Trophoblast cell (in vitro differentiated cells and primary cell): ENCODE results near the gene COQ2.

Experiments
- DNase-seq, 2 donors: peaks; one replicate each; pipeline ENCODE4 v3.0.0-alpha.2; 2016
- H2AFZ ChIP-seq: 2 replicates; pipeline ENCODE4 v1.6.1; 2013; ENCODE audit warnings: low read length, moderate library complexity, mild to moderate bottlenecking; ENCODE audit not compliant: insufficient read depth, poor library complexity
- H2AK5ac ChIP-seq: 2 replicates; pipeline ENCODE4 v1.6.1; 2013; ENCODE audit warnings: mild to moderate bottlenecking, low read length
- H2BK120ac ChIP-seq: 2 replicates; pipeline ENCODE4 v1.6.1; 2013; ENCODE audit warnings: low read length, mild to moderate bottlenecking, moderate library complexity; ENCODE audit not compliant: insufficient read depth, poor library complexity
- H2BK12ac ChIP-seq: 2 replicates; pipeline ENCODE4 v1.6.1; 2013; ENCODE audit warnings: mild to moderate bottlenecking, low read length, moderate library complexity
- H2BK5ac ChIP-seq: 2 replicates; pipeline ENCODE4 v1.6.1; 2013; ENCODE audit warnings: low read length, low read depth, moderate library complexity, mild to moderate bottlenecking; ENCODE audit not compliant: poor library complexity
- H3K14ac ChIP-seq: 2 replicates; pipeline ENCODE4 v1.6.1; 2013; ENCODE audit warnings: mild to moderate bottlenecking, low read length
- H3K18ac ChIP-seq: 2 replicates; pipeline ENCODE4 v1.6.1; 2013; ENCODE audit warnings: mild to moderate bottlenecking, low read length
- H3K23ac ChIP-seq: 2 replicates; pipeline ENCODE4 v1.6.1; 2013; ENCODE audit warnings: low read length
- H3K27ac ChIP-seq: 2 replicates; pipeline ENCODE4 v1.5.1; 2013; ENCODE audit warnings: low read depth, mild to moderate bottlenecking, inconsistent platforms, low read length, moderate library complexity
- H3K27me3 ChIP-seq: 2 replicates; pipeline ENCODE4 v1.6.1; 2013; ENCODE audit warnings: inconsistent platforms, mild to moderate bottlenecking, low read length, moderate library complexity; ENCODE audit not compliant: insufficient read depth
- H3K36me3 ChIP-seq, 2 experiments: 1 replicate in 1 of 2; 2 replicates in 1 of 2; pipeline ENCODE4 v1.6.1; 2013; ENCODE audit warnings: low read length in 2 of 2, mild to moderate bottlenecking in 2 of 2, moderate library complexity in 1 of 2; ENCODE audit not compliant: insufficient read depth in 2 of 2, control insufficient read depth in 1 of 2
- H3K4ac ChIP-seq: 2 replicates; pipeline ENCODE4 v1.6.1; 2013; ENCODE audit warnings: low read depth, mild to moderate bottlenecking, low read length, moderate library complexity
- H3K4me1 ChIP-seq, 2 experiments: 1 replicate in 1 of 2; 2 replicates in 1 of 2; pipeline ENCODE4 v1.6.1; 2013; ENCODE audit warnings: low read length in 2 of 2, mild to moderate bottlenecking in 2 of 2, moderate library complexity in 1 of 2; ENCODE audit not compliant: insufficient read depth in 2 of 2, control insufficient read depth in 1 of 2
- H3K4me2 ChIP-seq: 2 replicates; pipeline ENCODE4 v1.6.1; 2013; ENCODE audit warnings: inconsistent platforms, mild to moderate bottlenecking, low read length, moderate library complexity
- H3K4me3 ChIP-seq: 2 replicates; pipeline ENCODE4 v1.5.1; 2013; ENCODE audit warnings: mild to moderate bottlenecking, low read depth, low read length, inconsistent platforms
- H3K79me1 ChIP-seq: one replicate; pipeline ENCODE4 v1.6.1; 2013; ENCODE audit warnings: low read length
- H3K79me2 ChIP-seq: 2 replicates; pipeline ENCODE4 v1.6.1; 2013; ENCODE audit warnings: low read length, mild to moderate bottlenecking; ENCODE audit not compliant: control insufficient read depth, insufficient read depth, poor library complexity
- H3K9ac ChIP-seq: 2 replicates; pipeline ENCODE4 v1.6.1; 2013; ENCODE audit warnings: mild to moderate bottlenecking, low read length
- H3K9me3 ChIP-seq: 2 replicates; pipeline ENCODE4 v1.6.1; 2013; ENCODE audit warnings: low read depth, mild to moderate bottlenecking, control low read depth, inconsistent platforms, low read length; ENCODE audit not compliant: insufficient read depth
- H4K12ac ChIP-seq: 2 replicates; pipeline ENCODE4 v1.6.1; 2013; ENCODE audit warnings: low read depth, mild to moderate bottlenecking, low read length, moderate library complexity
- H4K8ac ChIP-seq: 2 replicates; pipeline ENCODE4 v1.6.1; 2013; ENCODE audit warnings: low read depth, mild to moderate bottlenecking, low read length, moderate library complexity
- H4K91ac ChIP-seq: one replicate; pipeline ENCODE4 v1.6.1; 2013; ENCODE audit warnings: low read depth, mild to moderate bottlenecking, low read length, moderate library complexity
- WGBS: extraction: QIAGEN DNeasy Blood & Tissue Kit; methylation state at CpG from one replicate; pipeline ENCODE4 v1.1.7; 2013; ENCODE audit warnings: missing lambda C conversion rate; ENCODE audit not compliant: insufficient read length, insufficient coverage; ENCODE audit errors: extremely low coverage; 5-methylcytosine and 5-hydroxymethylcytosine counted together

Gene COQ2

GRCh38 chr4:83250687-83251446 lies 33.7 kb downstream of the COQ2 start:
- no peak overlapping the region for H4K8ac ChIP-seq
- H3K9me3 ChIP-seq, result no peaks in the 10 kb centered on the region
- no CpG with 5 or more reads among the region's 7 CpGs for WGBS
- no peak overlapping the region for H3K4ac ChIP-seq
- peak overlapping the region; percentile 29 for H2BK12ac ChIP-seq
- H3K4me3 ChIP-seq, result no peak overlapping the region
- no peak overlapping the region for H4K91ac ChIP-seq
- H3K4me1 ChIP-seq, result peaks cover 8 to 15% of the 10 kb centered on the region in 2 experiments
- H2BK120ac ChIP-seq, result no peak overlapping the region
- H3K79me1 ChIP-seq, result peaks cover 8% of the 10 kb centered on the region
- no peaks in the 10 kb centered on the region for H3K79me2 ChIP-seq
- H3K23ac ChIP-seq, result peak overlapping the region; percentile 7
- no peak overlapping the region for H2BK5ac ChIP-seq
- no peaks in the 10 kb centered on the region for H3K27me3 ChIP-seq
- no peaks in the 10 kb centered on the region for H3K36me3 ChIP-seq
- H3K14ac ChIP-seq, result no peak overlapping the region
- H3K27ac ChIP-seq, result no peak overlapping the region
- H2AFZ ChIP-seq, result no peak overlapping the region
- H4K12ac ChIP-seq, result no peak overlapping the region
- no peak overlapping the region for H3K18ac ChIP-seq
- H3K9ac ChIP-seq, result no peak overlapping the region
- DNase-seq, result no peak
- H3K4me2 ChIP-seq, result no peak overlapping the region
- H2AK5ac ChIP-seq, result no peak overlapping the region

- Histone ChIP-seq H3K14ac (no peak overlapping the region), H3K4me3 (no peak overlapping the region), H2BK12ac (no peak overlapping the region), H2BK5ac (no peak overlapping the region), H3K23ac (no peak overlapping the region), H3K36me3 (no peaks in the 10 kb centered on the region), H3K27ac (no peak overlapping the region), H4K8ac (no peak overlapping the region), H4K12ac (no peak overlapping the region), H3K4ac (no peak overlapping the region), H3K4me2 (no peak overlapping the region), H3K79me2 (no peaks in the 10 kb centered on the region), H3K9ac (no peak overlapping the region), H4K91ac (no peak overlapping the region), H3K18ac (no peak overlapping the region), H2BK120ac (no peak overlapping the region), H3K27me3 (no peaks in the 10 kb centered on the region), H3K4me1 (peaks cover 8 to 15% of the 10 kb centered on the region in 2 experiments), H2AFZ (no peak overlapping the region), H3K9me3 (no peaks in the 10 kb centered on the region), H3K79me1 (peaks cover 5% of the 10 kb centered on the region), H2AK5ac (no peak overlapping the region)
- WGBS, result no CpG with 5 or more reads among the region's 5 CpGs
- DNase-seq, result peak in 1 of 2 donors; percentile 48
These were observed 36.1 kb downstream of the COQ2 start for GRCh38 chr4:83248486-83248885.

DNA sequence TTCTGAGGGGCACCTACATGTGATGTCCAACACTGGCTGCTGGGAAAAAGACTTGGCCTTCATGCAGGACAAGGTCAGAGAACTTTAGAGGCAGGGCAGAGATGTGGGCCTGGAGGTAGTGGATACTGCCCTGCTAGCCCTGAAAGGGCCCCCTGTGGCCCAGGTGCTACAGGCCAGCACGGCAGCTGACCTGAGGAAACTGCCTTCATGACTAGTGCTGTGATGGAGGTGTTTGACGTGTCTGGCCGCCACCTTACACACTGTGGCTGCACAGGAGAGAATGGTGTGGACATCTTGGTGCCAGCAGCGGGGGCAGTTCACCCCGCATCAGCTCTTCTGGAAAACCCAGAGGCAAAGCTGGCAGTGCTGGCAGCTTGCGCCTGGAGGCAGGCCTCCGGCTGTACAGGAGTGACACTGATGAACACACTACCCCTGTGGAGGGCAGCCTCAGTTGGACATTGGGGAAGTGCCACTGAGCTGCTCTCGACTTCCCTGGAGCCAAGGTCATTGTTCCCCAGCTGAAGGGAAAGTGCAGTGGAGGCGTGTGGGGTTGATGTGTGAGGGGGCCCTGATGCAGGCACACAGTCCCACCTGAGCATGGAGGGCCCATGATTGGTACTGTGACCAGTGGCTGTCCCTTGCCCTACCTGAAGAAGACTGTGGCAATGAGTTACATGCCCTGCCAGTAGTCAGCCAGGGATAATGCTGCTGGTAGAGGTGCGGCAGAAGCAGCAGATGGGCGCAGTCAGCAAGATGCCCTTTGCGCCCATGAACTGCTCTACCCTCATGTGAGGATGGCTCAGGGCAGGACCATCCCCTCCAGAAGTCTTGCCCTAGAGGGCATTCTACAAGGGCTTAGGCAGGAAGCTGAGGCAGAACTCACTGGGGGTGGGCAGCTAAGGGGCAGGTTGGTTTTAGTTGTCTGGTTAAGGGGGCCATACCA lies 36.9 kb downstream of the COQ2 start:
- H4K12ac ChIP-seq, result no peak overlapping the region
- H3K4me1 ChIP-seq, result peaks cover 8 to 14% of the 10 kb centered on the region in 2 experiments
- no peak overlapping the region for H3K14ac ChIP-seq
- H2BK12ac ChIP-seq, result no peak overlapping the region
- H3K9ac ChIP-seq, result no peak overlapping the region
- no peak overlapping the region for H2BK5ac ChIP-seq
- no peaks in the 10 kb centered on the region for H3K79me2 ChIP-seq
- H2AFZ ChIP-seq, result no peak overlapping the region
- DNase-seq, result no peak
- no peaks in the 10 kb centered on the region for H3K27me3 ChIP-seq
- WGBS, result no CpG with 5 or more reads among the region's 12 CpGs
- no peaks in the 10 kb centered on the region for H3K36me3 ChIP-seq
- H3K4me3 ChIP-seq, result no peak overlapping the region
- no peaks in the 10 kb centered on the region for H3K9me3 ChIP-seq
- H3K23ac ChIP-seq, result no peak overlapping the region
- H3K4me2 ChIP-seq, result no peak overlapping the region
- no peak overlapping the region for H3K27ac ChIP-seq
- H3K4ac ChIP-seq, result no peak overlapping the region
- no peak overlapping the region for H4K8ac ChIP-seq
- H2BK120ac ChIP-seq, result no peak overlapping the region
- H4K91ac ChIP-seq, result no peak overlapping the region
- peaks cover 5% of the 10 kb centered on the region for H3K79me1 ChIP-seq
- H2AK5ac ChIP-seq, result no peak overlapping the region
- no peak overlapping the region for H3K18ac ChIP-seq

DNA sequence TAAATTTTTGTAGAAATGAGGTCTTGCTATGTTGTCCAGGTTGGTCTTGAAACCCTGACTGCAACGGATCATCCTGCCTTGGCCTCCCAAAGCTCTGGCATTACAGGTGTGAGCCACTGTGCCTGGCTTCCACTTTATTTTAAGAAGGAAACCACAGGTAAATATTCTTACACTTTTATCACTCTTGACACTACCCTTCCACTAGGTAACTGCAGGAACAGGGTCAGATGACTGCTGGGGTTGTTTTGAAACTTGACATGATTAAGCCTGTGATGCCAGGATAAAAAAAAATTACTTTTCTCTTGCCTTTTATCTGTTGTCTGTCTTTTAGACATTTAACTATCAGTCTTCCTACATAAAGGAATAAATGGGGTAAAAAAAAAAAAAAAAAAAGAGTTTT lies 43.5 kb downstream of the COQ2 start:
- no peak overlapping the region for H4K12ac ChIP-seq
- H3K4me3 ChIP-seq, result no peak overlapping the region
- H3K9ac ChIP-seq, result no peak overlapping the region
- no peak overlapping the region for H3K23ac ChIP-seq
- H3K14ac ChIP-seq, result no peak overlapping the region
- no peaks in the 10 kb centered on the region for H3K9me3 ChIP-seq
- no peak overlapping the region for H3K18ac ChIP-seq
- H3K4ac ChIP-seq, result no peak overlapping the region
- H3K27me3 ChIP-seq, result no peaks in the 10 kb centered on the region
- H4K91ac ChIP-seq, result no peak overlapping the region
- H3K36me3 ChIP-seq, result no peaks in the 10 kb centered on the region
- no peak for DNase-seq
- no peaks in the 10 kb centered on the region for H3K79me2 ChIP-seq
- no peak overlapping the region for H2BK5ac ChIP-seq
- H4K8ac ChIP-seq, result no peak overlapping the region
- no peak overlapping the region for H3K4me2 ChIP-seq
- no peak overlapping the region for H2AK5ac ChIP-seq
- H2BK12ac ChIP-seq, result no peak overlapping the region
- no peak overlapping the region for H2BK120ac ChIP-seq
- H2AFZ ChIP-seq, result no peak overlapping the region
- no peak overlapping the region for H3K27ac ChIP-seq
- WGBS, result no CpG with 5 or more reads among the region's 1 CpG
- H3K79me1 ChIP-seq, result no peaks in the 10 kb centered on the region
- no peaks in the 10 kb centered on the region for H3K4me1 ChIP-seq
